IMR-90 (cell line): ENCODE data around the gene JADE2.

Experiments
- BHLHE40 ChIP-seq: fragments of 150-350 bp; IDR thresholded peaks from 2 replicates; pipeline ENCODE4 v1.6.1; 2016; ENCODE audit warnings: mild to moderate bottlenecking, low read depth, low read length
- CEBPB ChIP-seq: IDR thresholded peaks from 2 replicates; pipeline ENCODE4 v1.6.1; 2012; ENCODE audit warnings: low read depth, low read length, improper control_type of control experiment
- FOS ChIP-seq: fragments of 150-350 bp; IDR thresholded peaks from 2 replicates; pipeline ENCODE4 v1.6.1; 2016; ENCODE audit warnings: low read depth, low read length
- MAFK ChIP-seq: IDR thresholded peaks from 2 replicates; pipeline ENCODE4 v1.6.1; 2012; ENCODE audit warnings: low read depth, low read length, improper control_type of control experiment
- MXI1 ChIP-seq: IDR thresholded peaks from 2 replicates; pipeline ENCODE4 v1.6.1; 2012; ENCODE audit warnings: low read depth, mild to moderate bottlenecking, low read length, moderate library complexity, borderline replicate concordance
- POLR2A ChIP-seq: IDR thresholded peaks from 2 replicates; pipeline ENCODE4 v1.6.1; 2012; ENCODE audit warnings: mild to moderate bottlenecking, low read depth, low read length
- RAD21 ChIP-seq: IDR thresholded peaks from 2 replicates; pipeline ENCODE4 v1.6.1; 2012; ENCODE audit warnings: low read length, improper control_type of control experiment
- RCOR1 ChIP-seq: IDR thresholded peaks from 2 replicates; pipeline ENCODE4 v1.6.1; 2012; ENCODE audit warnings: mild to moderate bottlenecking, low read length, improper control_type of control experiment; ENCODE audit not compliant: insufficient replicate concordance
- RFX5 ChIP-seq: IDR thresholded peaks from 2 replicates; pipeline ENCODE4 v1.8.0; 2012; ENCODE audit warnings: low read depth, mild to moderate bottlenecking, low read length, moderate library complexity
- SMC3 ChIP-seq: fragments of 150-350 bp; IDR thresholded peaks from 2 replicates; pipeline ENCODE4 v1.6.1; 2016; ENCODE audit warnings: low read depth, mild to moderate bottlenecking, antibody characterized with exemption, low read length, moderate library complexity
- TF ChIP-seq, protein P1 (sequence below): fragments of 150-350 bp; IDR thresholded peaks from 2 replicates; pipeline ENCODE4 v1.6.1; 2016; ENCODE audit warnings: low read depth, mild to moderate bottlenecking, low read length, moderate library complexity, borderline replicate concordance
- TF ChIP-seq, protein P2 (sequence below): conservative IDR thresholded peaks from 2 replicates; pipeline ENCODE4 v1.5.1; 2012; ENCODE audit warnings: mild to moderate bottlenecking, low read depth, low read length, improper control_type of control experiment

DNA sequence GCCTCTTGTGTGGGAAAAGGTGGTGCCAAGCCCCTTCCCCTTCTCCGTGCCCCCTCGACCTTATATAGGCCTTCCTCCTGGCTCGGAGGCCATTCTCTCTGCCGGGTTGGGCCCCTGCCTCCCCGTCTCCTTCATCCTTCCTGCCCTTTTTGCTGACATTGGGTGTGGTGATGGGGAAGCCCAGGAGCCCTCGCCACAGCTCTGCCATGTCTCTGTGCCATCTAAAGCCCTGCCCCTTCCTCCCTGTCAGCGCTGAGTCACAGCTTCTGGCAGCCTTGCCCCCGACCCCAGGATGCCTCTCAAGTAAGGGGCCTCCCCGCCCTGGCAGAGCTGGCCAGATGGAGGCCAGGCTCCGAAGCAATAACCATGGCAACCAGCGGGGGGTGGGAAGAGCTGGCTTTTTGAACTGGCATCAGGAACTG lies 30.4 kb downstream of the JADE2 start:
- TF ChIP-seq, protein P1, sequence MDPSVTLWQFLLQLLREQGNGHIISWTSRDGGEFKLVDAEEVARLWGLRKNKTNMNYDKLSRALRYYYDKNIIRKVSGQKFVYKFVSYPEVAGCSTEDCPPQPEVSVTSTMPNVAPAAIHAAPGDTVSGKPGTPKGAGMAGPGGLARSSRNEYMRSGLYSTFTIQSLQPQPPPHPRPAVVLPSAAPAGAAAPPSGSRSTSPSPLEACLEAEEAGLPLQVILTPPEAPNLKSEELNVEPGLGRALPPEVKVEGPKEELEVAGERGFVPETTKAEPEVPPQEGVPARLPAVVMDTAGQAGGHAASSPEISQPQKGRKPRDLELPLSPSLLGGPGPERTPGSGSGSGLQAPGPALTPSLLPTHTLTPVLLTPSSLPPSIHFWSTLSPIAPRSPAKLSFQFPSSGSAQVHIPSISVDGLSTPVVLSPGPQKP, result no peak
- TF ChIP-seq RFX5 (no peak), POLR2A (no peak), MXI1 (no peak), FOS (peak; percentile 29; the same call in 1 of the 2 replicates), RCOR1 (no peak), BHLHE40 (no peak), MAFK (no peak), RAD21 (no peak), CEBPB (no peak), SMC3 (peak; percentile 6; the same call in 1 of the 2 replicates)
- TF ChIP-seq, protein P2, sequence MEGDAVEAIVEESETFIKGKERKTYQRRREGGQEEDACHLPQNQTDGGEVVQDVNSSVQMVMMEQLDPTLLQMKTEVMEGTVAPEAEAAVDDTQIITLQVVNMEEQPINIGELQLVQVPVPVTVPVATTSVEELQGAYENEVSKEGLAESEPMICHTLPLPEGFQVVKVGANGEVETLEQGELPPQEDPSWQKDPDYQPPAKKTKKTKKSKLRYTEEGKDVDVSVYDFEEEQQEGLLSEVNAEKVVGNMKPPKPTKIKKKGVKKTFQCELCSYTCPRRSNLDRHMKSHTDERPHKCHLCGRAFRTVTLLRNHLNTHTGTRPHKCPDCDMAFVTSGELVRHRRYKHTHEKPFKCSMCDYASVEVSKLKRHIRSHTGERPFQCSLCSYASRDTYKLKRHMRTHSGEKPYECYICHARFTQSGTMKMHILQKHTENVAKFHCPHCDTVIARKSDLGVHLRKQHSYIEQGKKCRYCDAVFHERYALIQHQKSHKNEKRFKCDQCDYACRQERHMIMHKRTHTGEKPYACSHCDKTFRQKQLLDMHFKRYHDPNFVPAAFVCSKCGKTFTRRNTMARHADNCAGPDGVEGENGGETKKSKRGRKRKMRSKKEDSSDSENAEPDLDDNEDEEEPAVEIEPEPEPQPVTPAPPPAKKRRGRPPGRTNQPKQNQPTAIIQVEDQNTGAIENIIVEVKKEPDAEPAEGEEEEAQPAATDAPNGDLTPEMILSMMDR, result 0 out of 2 replicates have a peak, but pooled peaks have one; percentile 7
